Tibial nerve (tissue), 4 donors: ENCODE data around the gene ERCC3.

Experiments
- EP300 ChIP-seq, 2 donors: sonication (generic); formaldehyde crosslinking; IDR thresholded peaks; one replicate each; pipeline ENCODE4 v1.6.1; 2017; ENCODE audit warnings: antibody characterized with exemption in 2 of 2, mild to moderate bottlenecking in 1 of 2
- POLR2A ChIP-seq, 2 donors: fragments of 450-650 bp; IDR thresholded peaks; one replicate each; pipeline ENCODE4 v1.6.1; 2017; ENCODE audit warnings: antibody characterized with exemption in 2 of 2, mild to moderate bottlenecking in 2 of 2, moderate library complexity in 2 of 2
- TF ChIP-seq, protein P1 (sequence below), 5 experiments: fragments of 200-600 bp in 3 of 5; fragments of 450-650 bp in 2 of 5; sonication (generic) in 3 of 5; IDR thresholded peaks; one replicate each; pipeline ENCODE4 v1.5.1; 2016 to 2019; ENCODE audit warnings: antibody characterized with exemption in 5 of 5, mild to moderate bottlenecking in 3 of 5, moderate library complexity in 2 of 5

GRCh38 chr2:127314193-127314988 lies 20.4 kb upstream of the ERCC3 start:
- TF ChIP-seq POLR2A (IDR thresholded peaks at IDR 0.05) (no peak), EP300 (IDR thresholded peaks at IDR 0.05) (no peak)
- TF ChIP-seq, protein P1, sequence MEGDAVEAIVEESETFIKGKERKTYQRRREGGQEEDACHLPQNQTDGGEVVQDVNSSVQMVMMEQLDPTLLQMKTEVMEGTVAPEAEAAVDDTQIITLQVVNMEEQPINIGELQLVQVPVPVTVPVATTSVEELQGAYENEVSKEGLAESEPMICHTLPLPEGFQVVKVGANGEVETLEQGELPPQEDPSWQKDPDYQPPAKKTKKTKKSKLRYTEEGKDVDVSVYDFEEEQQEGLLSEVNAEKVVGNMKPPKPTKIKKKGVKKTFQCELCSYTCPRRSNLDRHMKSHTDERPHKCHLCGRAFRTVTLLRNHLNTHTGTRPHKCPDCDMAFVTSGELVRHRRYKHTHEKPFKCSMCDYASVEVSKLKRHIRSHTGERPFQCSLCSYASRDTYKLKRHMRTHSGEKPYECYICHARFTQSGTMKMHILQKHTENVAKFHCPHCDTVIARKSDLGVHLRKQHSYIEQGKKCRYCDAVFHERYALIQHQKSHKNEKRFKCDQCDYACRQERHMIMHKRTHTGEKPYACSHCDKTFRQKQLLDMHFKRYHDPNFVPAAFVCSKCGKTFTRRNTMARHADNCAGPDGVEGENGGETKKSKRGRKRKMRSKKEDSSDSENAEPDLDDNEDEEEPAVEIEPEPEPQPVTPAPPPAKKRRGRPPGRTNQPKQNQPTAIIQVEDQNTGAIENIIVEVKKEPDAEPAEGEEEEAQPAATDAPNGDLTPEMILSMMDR (IDR thresholded peaks at IDR 0.05), result no peak
